SK-N-SH treated with all-trans-retinoic acid at 6 μM for 48 hours (cell line): ENCODE data around the gene TLE2.

Experiments
- ATAC-seq: fragments of 200-7000 bp; cut with Tn5 transposase; 3 replicates; pipeline ENCODE4 v1.9.1; 2020; ENCODE audit warnings: mild to moderate bottlenecking, moderate library complexity
- ARNTL ChIP-seq: fragments of 450-650 bp; formaldehyde crosslinking; IDR thresholded peaks from 2 replicates; pipeline ENCODE4 v1.5.0; 2020; ENCODE audit warnings: low read depth, mild to moderate bottlenecking, moderate library complexity, borderline replicate concordance
- BACH2 ChIP-seq: fragments of 250-450 bp; sonication (Bioruptor Pico); IDR thresholded peaks from 2 replicates; pipeline ENCODE4 v1.9.0; 2021; ENCODE audit warnings: mild to moderate bottlenecking, borderline replicate concordance
- GLIS3 ChIP-seq: fragments of 250-450 bp; sonication (Bioruptor Pico); IDR thresholded peaks from 2 replicates; pipeline ENCODE4 v1.5.0; 2020; ENCODE audit warnings: mild to moderate bottlenecking, moderate library complexity
- ISL1 ChIP-seq: fragments of 250-450 bp; sonication (Bioruptor Pico); IDR thresholded peaks from 2 replicates; pipeline ENCODE4 v2.1.2; 2022; ENCODE audit warnings: mild to moderate bottlenecking, moderate library complexity
- OSR1 ChIP-seq: fragments of 250-450 bp; sonication (Bioruptor Pico); IDR thresholded peaks from 2 replicates; pipeline ENCODE4 v1.8.0; 2022; ENCODE audit warnings: moderate library complexity, mild to moderate bottlenecking, inconsistent platforms
- PPARA ChIP-seq: fragments of 250-450 bp; sonication (Bioruptor Pico); IDR thresholded peaks from 2 replicates; pipeline ENCODE4 v1.5.0; 2020; ENCODE audit warnings: mild to moderate bottlenecking, borderline replicate concordance
- RARB ChIP-seq: fragments of 250-450 bp; sonication (Bioruptor Pico); IDR thresholded peaks from 2 replicates; pipeline ENCODE4 v1.8.0; 2021; ENCODE audit warnings: mild to moderate bottlenecking, moderate library complexity
- SNAI2 ChIP-seq: fragments of 250-450 bp; sonication (Bioruptor Pico); IDR thresholded peaks from 2 replicates; pipeline ENCODE4 v1.5.0; 2020; ENCODE audit warnings: mild to moderate bottlenecking, moderate library complexity
- TCF4 ChIP-seq: fragments of 250-450 bp; sonication (Bioruptor Pico); IDR thresholded peaks from 2 replicates; pipeline ENCODE4 v1.8.0; 2021; ENCODE audit warnings: mild to moderate bottlenecking, moderate library complexity, borderline replicate concordance
- TOX ChIP-seq: fragments of 250-450 bp; sonication (Bioruptor Pico); IDR thresholded peaks from 2 replicates; pipeline ENCODE4 v1.8.0; 2021; ENCODE audit warnings: mild to moderate bottlenecking, moderate library complexity, borderline replicate concordance
- ZC3H10 ChIP-seq: fragments of 250-450 bp; sonication (Bioruptor Pico); IDR thresholded peaks from 2 replicates; pipeline ENCODE4 v1.5.1; 2021; ENCODE audit warnings: mild to moderate bottlenecking, moderate library complexity
- ZFP3 ChIP-seq: fragments of 250-450 bp; sonication (Bioruptor Pico); IDR thresholded peaks from 2 replicates; pipeline ENCODE4 v1.5.0; 2020; ENCODE audit warnings: mild to moderate bottlenecking, moderate library complexity
- ZFP30 ChIP-seq: fragments of 450-650 bp; formaldehyde crosslinking; IDR thresholded peaks from 2 replicates; pipeline ENCODE4 v1.5.0; 2022; ENCODE audit warnings: mild to moderate bottlenecking, moderate library complexity
- ZNF565 ChIP-seq: fragments of 450-650 bp; formaldehyde crosslinking; conservative IDR thresholded peaks from 2 replicates; pipeline ENCODE4 v1.5.0; 2020; ENCODE audit warnings: low read depth, mild to moderate bottlenecking, moderate library complexity
- ZNF70 ChIP-seq: fragments of 450-650 bp; formaldehyde crosslinking; IDR thresholded peaks from 2 replicates; pipeline ENCODE4 v1.5.0; 2020; ENCODE audit warnings: mild to moderate bottlenecking, moderate library complexity
- ZNF8 ChIP-seq: fragments of 450-650 bp; formaldehyde crosslinking; IDR thresholded peaks from 2 replicates; pipeline ENCODE4 v1.5.0; 2020; ENCODE audit warnings: mild to moderate bottlenecking, moderate library complexity
- TF ChIP-seq, protein P1 (sequence below): fragments of 250-450 bp; sonication (Bioruptor Pico); IDR thresholded peaks from 2 replicates; pipeline ENCODE4 v1.5.1; 2021; ENCODE audit warnings: mild to moderate bottlenecking, moderate library complexity
- TF ChIP-seq, protein P2 (sequence below): fragments of 250-450 bp; sonication (Bioruptor Pico); IDR thresholded peaks from 2 replicates; pipeline ENCODE4 v1.8.0; 2021; ENCODE audit warnings: low read depth, mild to moderate bottlenecking, moderate library complexity, borderline replicate concordance
- TF ChIP-seq, protein P3 (sequence below): fragments of 250-450 bp; sonication (Bioruptor Pico); IDR thresholded peaks from 2 replicates; pipeline ENCODE4 v1.5.0; 2020; ENCODE audit warnings: mild to moderate bottlenecking, moderate library complexity
- TF ChIP-seq, protein P4 (sequence below): fragments of 250-450 bp; sonication (Bioruptor Pico); IDR thresholded peaks from 2 replicates; pipeline ENCODE4 v1.5.1; 2020; ENCODE audit warnings: low read depth, mild to moderate bottlenecking, moderate library complexity

Gene TLE2

DNA sequence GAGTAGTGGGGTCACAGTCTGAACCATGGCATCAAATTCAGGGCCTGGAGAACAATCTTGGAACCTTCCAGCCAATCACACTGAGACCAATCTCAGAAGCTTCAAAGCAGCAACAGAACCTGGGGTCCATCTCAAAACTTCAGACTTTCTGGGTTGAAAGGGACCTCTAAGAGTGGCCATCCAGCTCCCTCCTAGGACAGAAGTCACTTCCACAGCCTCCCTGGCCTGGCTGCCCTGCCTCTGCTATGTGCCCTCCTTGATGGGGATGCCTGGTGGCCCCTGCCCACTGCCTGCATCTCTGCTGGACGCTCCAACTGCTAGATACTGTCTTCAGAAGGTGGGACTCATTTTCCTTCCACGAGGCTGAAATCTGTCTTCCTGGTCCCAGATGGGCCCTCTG, 1.8 kb downstream of the TLE2 start:
- TF ChIP-seq GLIS3 (CRISPR knock-in tag) (no peak), ZFP30 (no peak), ZFP3 (CRISPR knock-in tag) (no peak), BACH2 (CRISPR knock-in tag) (no peak), ISL1 (CRISPR knock-in tag) (no peak), ZNF8 (CRISPR knock-in tag) (no peak)
- TF ChIP-seq, protein P1, sequence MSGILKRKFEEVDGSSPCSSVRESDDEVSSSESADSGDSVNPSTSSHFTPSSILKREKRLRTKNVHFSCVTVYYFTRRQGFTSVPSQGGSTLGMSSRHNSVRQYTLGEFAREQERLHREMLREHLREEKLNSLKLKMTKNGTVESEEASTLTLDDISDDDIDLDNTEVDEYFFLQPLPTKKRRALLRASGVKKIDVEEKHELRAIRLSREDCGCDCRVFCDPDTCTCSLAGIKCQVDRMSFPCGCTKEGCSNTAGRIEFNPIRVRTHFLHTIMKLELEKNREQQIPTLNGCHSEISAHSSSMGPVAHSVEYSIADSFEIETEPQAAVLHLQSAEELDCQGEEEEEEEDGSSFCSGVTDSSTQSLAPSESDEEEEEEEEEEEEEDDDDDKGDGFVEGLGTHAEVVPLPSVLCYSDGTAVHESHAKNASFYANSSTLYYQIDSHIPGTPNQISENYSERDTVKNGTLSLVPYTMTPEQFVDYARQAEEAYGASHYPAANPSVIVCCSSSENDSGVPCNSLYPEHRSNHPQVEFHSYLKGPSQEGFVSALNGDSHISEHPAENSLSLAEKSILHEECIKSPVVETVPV (CRISPR knock-in tag), result no peak
- TF ChIP-seq, protein P2, sequence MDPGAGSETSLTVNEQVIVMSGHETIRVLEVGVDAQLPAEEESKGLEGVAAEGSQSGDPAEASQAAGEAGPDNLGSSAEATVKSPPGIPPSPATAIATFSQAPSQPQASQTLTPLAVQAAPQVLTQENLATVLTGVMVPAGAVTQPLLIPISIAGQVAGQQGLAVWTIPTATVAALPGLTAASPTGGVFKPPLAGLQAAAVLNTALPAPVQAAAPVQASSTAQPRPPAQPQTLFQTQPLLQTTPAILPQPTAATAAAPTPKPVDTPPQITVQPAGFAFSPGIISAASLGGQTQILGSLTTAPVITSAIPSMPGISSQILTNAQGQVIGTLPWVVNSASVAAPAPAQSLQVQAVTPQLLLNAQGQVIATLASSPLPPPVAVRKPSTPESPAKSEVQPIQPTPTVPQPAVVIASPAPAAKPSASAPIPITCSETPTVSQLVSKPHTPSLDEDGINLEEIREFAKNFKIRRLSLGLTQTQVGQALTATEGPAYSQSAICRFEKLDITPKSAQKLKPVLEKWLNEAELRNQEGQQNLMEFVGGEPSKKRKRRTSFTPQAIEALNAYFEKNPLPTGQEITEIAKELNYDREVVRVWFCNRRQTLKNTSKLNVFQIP (CRISPR knock-in tag), result no peak
- TF ChIP-seq, protein P3, sequence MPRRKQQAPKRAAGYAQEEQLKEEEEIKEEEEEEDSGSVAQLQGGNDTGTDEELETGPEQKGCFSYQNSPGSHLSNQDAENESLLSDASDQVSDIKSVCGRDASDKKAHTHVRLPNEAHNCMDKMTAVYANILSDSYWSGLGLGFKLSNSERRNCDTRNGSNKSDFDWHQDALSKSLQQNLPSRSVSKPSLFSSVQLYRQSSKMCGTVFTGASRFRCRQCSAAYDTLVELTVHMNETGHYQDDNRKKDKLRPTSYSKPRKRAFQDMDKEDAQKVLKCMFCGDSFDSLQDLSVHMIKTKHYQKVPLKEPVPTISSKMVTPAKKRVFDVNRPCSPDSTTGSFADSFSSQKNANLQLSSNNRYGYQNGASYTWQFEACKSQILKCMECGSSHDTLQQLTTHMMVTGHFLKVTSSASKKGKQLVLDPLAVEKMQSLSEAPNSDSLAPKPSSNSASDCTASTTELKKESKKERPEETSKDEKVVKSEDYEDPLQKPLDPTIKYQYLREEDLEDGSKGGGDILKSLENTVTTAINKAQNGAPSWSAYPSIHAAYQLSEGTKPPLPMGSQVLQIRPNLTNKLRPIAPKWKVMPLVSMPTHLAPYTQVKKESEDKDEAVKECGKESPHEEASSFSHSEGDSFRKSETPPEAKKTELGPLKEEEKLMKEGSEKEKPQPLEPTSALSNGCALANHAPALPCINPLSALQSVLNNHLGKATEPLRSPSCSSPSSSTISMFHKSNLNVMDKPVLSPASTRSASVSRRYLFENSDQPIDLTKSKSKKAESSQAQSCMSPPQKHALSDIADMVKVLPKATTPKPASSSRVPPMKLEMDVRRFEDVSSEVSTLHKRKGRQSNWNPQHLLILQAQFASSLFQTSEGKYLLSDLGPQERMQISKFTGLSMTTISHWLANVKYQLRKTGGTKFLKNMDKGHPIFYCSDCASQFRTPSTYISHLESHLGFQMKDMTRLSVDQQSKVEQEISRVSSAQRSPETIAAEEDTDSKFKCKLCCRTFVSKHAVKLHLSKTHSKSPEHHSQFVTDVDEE (CRISPR knock-in tag), result no peak
- TF ChIP-seq, all 23 proteins: peak for 0
- ATAC-seq, result no peak

DNA sequence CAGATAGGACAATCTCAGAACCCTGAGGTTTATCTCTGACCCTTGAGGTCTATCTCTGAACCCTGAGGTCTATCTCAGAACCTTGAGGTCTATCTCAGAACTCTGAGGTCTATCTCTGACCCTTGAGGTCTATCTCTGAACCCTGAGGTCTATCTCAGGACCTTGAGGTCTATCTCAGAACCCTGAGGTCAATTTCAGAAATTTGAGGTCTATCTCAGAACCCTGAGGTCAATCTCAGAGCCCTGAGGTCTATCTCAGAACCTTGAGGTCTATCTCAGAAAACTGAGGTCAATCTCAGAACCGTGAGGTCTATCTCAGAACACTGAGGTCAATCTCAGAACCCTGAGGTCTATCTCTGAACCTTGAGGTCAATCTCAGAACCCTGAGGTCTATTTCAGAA, 2.3 kb downstream of the TLE2 start:
- ATAC-seq, result no peak
- TF ChIP-seq OSR1, result no peak
- no peak for TF ChIP-seq ZNF8 (CRISPR knock-in tag)
- TF ChIP-seq, protein P4, sequence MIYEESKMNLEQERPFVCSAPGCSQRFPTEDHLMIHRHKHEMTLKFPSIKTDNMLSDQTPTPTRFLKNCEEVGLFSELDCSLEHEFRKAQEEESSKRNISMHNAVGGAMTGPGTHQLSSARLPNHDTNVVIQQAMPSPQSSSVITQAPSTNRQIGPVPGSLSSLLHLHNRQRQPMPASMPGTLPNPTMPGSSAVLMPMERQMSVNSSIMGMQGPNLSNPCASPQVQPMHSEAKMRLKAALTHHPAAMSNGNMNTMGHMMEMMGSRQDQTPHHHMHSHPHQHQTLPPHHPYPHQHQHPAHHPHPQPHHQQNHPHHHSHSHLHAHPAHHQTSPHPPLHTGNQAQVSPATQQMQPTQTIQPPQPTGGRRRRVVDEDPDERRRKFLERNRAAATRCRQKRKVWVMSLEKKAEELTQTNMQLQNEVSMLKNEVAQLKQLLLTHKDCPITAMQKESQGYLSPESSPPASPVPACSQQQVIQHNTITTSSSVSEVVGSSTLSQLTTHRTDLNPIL, result no peak
- no peak for TF ChIP-seq TOX (CRISPR knock-in tag)
- TF ChIP-seq GLIS3 (CRISPR knock-in tag), result no peak
- TF ChIP-seq ARNTL (CRISPR knock-in tag), result no peak
- TF ChIP-seq PPARA, result no peak
- no peak for TF ChIP-seq ISL1 (CRISPR knock-in tag)
- TF ChIP-seq, protein P2 (CRISPR knock-in tag), result no peak
- no peak for TF ChIP-seq ZFP3 (CRISPR knock-in tag)
- no peak for TF ChIP-seq ZNF565
- TF ChIP-seq ZC3H10, result no peak
- TF ChIP-seq SNAI2 (CRISPR knock-in tag), result no peak
- TF ChIP-seq BACH2 (CRISPR knock-in tag), result no peak
- TF ChIP-seq ZFP30, result no peak
- TF ChIP-seq ZNF70 (CRISPR knock-in tag), result no peak
- TF ChIP-seq, protein P3 (CRISPR knock-in tag), result no peak

DNA sequence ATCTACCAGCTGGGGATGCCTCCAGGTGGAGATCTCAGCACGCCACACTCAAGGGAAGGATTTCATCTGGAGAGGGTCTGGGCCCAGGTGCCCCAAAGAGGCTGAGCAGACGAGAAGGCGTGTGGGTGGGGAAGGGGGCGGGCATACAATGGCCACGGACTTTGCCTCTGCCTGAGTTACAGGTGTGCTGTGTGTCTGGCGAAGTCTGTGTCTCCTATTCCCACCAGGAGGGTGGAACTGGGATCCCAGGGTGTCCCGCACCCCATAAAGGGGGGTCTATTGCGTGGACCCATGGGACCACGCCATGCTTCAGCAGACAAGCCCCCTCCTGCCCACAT, 3.6 kb downstream of the TLE2 start:
- no peak for ATAC-seq
- TF ChIP-seq, protein P2 (CRISPR knock-in tag), result no peak
- TF ChIP-seq ZFP30, result no peak
- no peak for TF ChIP-seq TCF4 (CRISPR knock-in tag)
- TF ChIP-seq, protein P4, result no peak
- TF ChIP-seq GLIS3 (CRISPR knock-in tag), result no peak
- no peak for TF ChIP-seq ARNTL (CRISPR knock-in tag)
- no peak for TF ChIP-seq ZNF70 (CRISPR knock-in tag)
- no peak for TF ChIP-seq OSR1
- no peak for TF ChIP-seq RARB (CRISPR knock-in tag)
